Hematopoietic multipotent progenitor cell (in vitro differentiated cells): ENCODE data around the gene ZNF157. TPM values are rescaled to one million over a fixed set of nuclear protein-coding genes. Genes with fewer than 3 reads are reported as not detected.
A peak's percentile ranks its signal among the peaks of the same experiment; 100 is the strongest.
"Not testable (repeated sequence)": the region's sequence is repeated elsewhere in the genome, so short reads cannot be mapped to it uniquely, and the experiment has no call there.

Experiments
- DNase-seq, 3 donors: peaks; one replicate each; pipeline ENCODE4 v3.0.0-alpha.2; 2011 to 2015; ENCODE audit warnings: low read depth in 2 of 3, low spot score in 2 of 3
- total RNA-seq: library from RNA; depleted of rRNA; stranded (reverse); fragments of >200 nt; gene quantifications from one replicate; pipeline ENCODE4 v1.2.3, GENCODE V29; 2012

The ZNF157 gene
- 0.54 TPM for total RNA-seq

DNA sequence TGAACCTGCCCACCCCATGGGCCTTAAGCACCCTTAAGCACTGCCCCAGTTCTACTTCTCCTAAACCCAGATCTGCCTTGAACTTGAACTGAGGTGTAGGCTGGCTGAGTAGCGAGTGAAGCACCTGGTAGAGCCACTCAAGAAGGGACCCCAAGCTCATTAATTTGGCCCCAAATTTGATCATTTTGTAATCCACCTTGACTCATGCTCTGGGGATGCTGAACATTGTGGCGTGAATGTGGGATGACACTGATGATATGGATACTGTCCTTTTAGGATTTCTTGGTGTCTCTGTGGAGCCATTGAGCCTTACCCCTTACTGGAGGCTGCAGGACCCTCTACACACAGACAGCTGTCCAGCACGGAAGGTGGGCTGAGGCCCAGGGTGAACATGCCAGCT, at the start of gene ZNF157:
Gene ZNF157, plus strand, starts transcription at position 301 of the 400 bp plus-strand sequence. Its CDS starts 91 bp downstream, at position 392.
- no peak for DNase-seq

DNA sequence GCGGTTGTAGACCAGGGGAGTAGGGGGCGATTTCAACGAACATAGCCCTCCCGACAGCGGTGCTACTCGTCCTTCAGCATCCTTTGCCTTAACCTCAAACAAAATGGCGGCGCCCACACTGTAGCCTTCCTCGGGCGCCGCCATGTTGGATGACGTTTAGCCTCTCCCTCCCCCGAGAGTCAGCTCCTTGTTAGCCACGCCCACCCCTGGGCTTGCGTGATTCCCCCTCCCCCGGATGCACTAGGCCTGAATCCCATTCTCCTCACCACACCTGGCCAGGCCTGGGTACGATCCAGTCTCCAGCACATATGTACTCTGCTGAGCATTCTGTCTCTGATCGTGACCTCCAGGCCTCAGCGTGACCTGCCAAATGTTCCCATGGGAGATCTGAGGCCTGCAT, 49.0 kb upstream of the ZNF157 start:
- no peak for DNase-seq

DNA sequence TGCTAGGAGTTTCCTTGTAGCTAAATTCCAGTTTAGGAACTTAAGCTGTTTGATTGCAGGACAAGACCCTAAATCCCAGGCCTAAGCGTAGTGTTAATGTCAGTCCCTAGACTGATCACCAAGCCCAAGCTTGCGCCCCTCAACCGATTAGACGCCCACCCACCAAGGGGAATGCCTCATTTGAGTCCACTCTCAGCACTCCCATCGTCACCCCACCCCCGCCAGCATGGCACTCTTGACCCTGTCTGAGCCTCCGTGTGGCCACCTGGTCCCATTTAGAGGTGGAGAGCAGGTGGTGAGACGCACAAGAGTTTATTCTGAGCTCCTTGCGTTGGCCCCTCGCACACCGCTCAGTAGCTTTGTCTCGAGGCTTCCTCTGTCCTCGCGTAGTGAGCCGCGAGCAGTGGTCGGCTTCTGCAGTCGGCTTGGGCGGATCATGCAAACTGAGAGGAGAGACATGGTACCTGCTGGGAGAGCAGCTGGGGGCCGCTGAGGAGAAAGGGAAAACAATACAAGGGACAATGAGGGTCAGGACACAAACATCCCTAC, 48.5 kb upstream of the ZNF157 start:
- no peak for DNase-seq

DNA sequence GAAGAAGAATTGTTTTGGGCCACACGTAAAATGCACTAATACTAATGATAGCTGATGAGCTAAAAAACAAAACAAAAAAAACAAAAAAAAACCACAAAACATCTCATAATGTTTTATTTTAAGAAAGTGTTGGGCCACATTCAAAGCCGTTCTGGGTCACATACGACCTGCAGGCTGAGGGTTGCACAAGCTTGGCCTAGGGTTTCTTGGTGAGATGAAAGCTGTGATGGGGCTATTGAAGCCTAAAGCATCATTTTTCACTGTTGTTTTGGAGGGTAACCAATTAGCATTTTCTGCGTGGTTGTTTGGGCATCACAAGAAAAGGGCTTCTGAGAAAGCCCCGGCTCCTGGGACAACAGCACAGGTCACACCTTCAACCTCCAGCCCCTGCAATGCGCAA, 42.5 kb upstream of the ZNF157 start:
- no peak for DNase-seq

DNA sequence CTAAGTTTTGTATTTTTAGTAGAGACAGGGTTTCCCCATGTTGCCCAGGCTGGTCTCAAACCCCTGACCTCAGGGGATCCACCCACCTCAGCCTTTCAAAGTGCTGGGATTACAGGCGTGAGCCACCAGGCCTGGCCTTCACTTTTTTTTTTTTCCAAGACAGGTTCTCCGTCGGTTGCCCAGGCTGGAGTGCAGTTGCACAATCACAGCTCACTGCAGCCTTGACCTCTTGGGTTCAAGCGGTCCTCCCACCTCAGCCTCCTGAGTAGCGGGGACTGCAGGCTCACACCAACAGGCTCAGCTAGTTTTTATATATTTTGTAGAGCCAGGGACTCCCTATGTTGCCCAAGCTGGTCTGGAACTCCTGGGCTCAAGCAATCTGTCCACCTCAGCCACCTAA, 37.6 kb upstream of the ZNF157 start:
- DNase-seq, result not testable (repeated sequence)

DNA sequence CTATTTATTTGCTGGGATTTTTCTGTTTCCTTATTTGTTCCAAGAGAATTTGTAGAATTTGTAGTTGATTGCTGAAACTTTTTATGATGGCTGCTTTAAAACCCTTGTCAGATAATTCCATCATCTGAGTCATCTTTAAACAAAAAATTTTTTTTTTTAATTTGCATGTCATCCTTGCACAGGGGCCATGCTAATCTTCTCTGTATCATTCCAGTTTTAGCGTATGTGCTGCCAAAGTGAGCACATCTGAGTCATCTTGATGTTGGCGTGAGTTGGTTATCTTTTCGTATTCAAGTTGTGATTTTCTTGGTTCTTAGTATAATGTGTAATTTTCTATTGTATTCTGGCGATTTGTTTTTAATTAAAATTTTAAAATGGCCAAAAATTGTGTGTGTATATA, 18.7 kb upstream of the ZNF157 start:
- DNase-seq, result no peak

DNA sequence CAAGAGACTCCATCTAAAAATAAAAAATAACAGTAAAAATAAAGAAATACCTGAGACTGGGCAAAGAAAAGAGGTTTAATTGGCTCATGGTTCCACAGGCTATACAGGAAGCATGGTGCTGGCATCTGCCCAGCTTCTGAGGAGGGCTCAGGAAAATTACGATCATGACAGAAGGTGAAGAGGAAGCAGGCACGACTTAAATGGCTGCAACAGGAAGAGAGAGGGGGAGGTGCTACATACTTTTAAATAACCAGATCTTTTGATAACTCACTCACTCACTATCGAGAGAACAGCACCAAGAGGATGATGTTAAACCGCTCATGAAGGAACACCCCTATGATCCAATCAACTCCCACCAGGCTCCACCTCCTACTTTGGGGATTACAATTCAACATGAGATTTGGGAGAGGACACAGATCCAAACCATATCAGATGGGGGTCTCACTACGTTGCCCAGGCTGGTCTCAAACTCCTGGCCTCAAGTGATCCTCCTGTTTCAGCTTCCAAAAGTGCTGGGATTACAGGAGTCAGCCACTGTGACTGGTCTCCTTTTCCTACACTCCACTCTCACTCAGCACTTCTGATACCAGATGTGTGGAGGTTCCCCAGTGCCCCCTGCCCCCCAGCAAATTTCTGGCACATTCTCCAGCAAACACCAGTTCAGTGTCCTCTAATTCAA, 11.9 kb upstream of the ZNF157 start:
- DNase-seq, result peak in 2 of 3 donors; percentile 41 to 87

DNA sequence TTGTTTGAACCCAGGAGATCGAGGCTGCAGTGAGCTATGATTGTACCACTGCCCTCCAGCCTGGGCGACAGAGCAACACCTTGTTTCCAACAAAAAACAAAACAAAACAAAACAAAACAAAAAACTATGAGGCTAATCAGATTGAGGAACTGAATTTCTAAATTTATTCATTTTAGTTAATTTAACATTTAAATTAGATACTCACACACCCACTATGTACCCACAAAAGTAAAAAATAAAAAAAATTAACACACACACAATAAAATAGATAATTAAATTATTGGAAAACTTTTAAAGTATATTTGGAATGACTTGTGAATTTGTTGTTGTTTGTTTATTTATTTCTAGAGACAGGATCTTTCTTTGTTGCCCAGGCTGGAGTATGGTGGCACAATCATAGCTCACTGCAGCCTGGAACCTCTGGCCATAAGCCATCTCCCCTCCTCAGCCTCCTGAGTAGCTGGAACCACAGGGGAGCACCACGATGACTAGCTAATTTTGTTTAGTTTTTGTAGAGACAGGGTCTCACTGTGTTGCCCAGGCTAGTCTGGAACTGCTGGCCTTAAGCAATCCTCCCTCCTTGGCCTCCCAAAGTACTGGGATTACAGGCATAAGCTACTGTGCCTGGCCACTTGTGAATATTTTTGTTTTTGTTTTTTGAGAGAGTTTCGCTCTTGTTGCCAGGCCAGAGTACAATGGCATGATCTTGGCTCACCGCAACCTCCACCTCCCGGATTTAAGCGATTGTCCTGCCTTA, 9.8 kb upstream of the ZNF157 start:
- no peak for DNase-seq

DNA sequence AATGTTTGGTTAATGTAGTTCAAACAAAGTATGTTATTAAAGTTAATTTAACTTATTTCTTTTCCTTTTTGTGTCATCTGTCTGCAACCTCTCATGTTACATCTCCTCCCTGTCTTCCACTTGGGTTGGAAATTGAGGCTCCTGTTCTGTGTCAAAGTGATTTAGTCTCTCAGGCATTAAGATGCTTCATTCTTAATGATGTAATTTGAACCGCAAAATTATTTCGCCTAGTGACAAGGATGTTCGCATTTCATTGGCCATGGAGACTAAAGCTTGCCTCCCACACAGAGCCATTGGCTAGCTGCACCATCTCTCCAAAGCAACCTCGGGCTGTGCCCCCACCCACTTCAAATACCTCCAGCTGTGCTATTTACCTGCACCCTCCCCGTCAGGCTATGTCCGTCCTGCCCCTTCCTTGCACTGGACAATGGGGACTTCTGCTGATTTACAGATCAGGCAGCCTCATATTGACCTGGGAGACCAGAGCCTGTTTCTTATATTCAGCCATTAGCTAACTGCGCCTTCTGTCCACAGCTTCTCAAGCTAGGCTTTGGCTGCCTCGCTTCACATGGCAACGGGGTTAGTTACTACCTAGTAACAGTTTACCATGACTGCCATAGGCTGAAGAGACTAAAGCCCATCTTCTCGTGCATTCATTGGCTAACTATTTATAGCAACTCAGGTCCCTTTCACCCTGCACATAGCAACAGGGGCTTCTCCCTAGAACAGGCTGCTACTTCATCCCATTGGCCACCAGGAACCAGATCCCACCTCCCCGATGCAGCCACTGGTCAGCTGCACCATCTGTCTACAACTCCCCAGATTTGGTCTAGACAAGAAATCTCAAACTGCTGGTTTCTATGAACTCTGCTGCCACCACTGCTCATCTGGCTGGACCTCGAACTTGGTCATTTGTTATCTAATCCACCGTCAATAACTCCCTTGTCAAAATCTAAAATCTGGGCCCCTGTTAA, 8.6 kb upstream of the ZNF157 start:
- DNase-seq, result peak in 2 of 3 donors; percentile 90 to 96

DNA sequence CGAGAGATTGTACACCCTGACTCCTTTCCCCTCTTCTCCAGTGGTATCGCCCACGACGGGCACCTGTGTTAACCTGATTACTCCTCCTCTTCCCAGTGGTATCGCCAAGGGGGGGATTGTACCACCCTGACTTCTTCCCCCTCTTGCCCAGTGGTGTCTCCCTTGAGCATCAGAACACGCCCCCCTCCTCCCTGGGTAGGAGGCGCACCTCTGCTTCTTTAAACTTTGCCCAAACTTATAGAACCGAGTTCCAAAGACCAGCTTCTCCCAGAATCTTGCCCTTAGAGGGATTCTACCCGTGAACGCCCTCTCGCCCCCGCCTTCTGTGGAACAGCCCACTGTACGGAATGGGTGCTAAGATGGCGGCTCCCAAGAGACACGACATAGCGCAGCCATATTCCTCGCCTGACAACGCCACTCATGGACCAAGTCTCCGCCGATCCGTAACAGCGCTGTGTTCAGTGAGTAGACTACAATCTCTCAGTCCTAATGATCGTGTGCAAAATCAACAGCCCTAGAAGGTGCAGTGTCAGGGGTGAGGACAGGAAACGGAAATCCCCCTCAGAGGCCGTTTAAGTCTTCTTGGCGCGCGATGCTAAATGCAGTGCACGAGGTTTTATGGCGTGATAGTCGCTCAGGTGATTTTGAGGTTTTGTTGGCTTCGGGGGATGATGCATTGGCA, 4.2 kb upstream of the ZNF157 start:
- DNase-seq, result peak; percentile 53 to 89 (median 80)

DNA sequence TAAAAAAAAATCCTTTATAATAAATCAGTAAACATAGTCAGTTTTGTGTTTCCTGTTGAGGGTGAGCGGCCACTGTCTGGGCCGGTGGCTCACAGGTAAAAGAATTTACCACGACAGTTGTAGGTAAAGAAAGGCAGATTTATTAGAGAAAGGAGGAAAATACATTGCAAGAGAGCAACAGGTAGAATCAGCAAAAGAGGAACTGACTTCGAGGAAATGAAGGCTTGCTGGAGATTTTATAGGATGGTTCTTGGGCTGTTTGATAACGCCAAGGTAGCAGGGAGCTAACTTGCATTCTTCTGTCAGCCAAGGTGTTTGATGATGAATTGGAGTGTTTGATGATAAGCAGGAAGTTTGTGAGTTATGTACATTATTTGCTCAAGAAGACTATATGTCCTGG, 2.8 kb downstream of the ZNF157 start:
- DNase-seq, result no peak

DNA sequence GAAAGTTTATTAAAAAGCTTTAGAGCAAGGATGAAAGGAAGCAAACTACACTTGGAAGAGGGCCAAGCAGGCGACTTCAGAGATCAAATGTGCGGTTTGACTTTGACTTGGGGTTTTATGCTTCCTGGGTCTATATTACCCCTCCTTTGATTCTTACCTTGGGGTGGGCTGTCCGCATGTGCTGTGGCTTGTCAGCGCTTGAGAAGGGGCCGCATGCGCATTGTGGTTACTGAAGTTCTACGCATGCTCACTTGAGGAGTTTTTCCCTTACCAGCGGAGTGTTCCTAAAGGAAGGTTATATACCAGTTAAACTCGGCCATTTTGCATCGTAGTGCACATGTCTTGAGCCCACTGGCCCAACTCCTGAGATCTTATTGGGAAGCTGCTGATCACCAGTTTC, 9.9 kb downstream of the ZNF157 start:
- DNase-seq, result peak; percentile 45 to 80 (median 58)

DNA sequence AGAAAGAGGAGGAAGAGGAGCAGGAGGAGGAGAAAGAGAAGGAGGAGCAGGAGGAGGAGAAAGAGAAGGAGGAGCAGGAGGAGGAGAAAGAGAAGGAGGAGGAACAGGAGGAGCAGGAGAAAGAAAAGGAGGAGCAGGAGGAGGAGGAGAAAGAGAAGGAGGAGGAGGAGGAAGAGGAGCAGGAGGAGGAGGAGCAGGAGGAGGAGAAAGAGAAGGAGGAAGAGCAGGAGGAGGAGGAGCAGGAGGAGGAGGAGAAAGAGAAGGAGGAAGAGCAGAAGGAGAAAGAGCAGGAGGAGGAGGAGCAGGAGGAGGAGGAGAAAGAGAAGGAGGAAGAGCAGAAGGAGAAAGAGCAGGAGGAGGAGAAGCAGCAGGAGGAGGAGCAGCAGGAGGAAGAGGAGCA, 10.5 kb downstream of the ZNF157 start:
- not testable (repeated sequence) for DNase-seq

DNA sequence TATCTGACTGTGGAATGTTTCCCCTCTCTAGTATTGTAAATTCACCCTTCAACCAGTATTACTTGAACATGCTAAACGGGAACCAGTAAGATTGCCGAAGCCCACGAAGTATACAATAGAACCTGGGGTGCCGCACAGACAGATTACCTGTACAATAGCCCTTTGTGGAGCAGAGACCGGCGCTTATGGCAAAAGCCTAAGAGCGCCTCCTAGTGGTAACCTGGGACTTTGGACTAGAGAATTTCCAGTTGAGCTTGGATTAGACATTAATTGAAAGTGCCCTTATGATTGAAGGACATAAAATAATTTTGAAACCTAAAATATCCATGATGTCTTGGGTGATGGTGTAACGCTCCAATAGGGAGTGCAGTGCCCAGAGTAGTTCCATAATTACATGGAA, 14.1 kb downstream of the ZNF157 start:
- peak; percentile 62 to 77 (median 67) for DNase-seq

DNA sequence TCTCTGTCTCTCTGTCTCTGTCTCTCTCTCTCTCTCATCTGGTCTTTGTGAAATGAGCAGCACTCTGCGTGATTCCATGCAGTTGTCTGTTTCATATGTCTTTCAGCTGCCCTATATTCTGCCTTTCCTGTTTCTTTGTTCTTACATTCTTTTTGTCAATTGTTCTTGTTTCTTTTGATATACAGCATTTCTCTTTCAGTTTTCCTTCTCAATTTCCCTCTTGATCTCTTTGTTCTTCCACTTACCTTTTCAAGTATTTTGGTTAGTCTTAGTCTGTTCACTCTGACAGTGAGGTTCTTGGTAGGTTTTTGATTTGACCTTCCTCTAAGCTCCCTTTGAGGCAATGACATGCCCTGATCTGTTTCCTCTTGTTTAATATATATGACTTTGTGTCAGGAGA, 20.4 kb downstream of the ZNF157 start:
- no peak for DNase-seq

DNA sequence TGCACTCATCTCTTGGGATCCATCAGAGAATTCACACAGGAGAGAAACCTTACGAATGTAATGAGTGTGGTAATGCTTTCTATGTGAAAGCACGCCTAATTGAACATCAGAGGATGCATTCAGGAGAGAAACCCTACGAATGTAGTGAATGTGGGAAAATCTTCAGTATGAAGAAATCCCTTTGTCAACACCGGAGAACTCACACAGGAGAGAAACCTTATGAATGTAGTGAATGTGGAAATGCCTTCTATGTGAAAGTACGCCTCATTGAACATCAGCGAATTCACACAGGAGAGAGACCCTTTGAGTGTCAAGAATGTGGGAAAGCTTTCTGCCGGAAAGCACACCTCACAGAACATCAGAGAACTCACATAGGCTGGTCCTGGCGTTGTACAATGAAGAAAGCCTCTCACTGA, 42.8 kb downstream of the ZNF157 start:
- DNase-seq, result no peak

DNA sequence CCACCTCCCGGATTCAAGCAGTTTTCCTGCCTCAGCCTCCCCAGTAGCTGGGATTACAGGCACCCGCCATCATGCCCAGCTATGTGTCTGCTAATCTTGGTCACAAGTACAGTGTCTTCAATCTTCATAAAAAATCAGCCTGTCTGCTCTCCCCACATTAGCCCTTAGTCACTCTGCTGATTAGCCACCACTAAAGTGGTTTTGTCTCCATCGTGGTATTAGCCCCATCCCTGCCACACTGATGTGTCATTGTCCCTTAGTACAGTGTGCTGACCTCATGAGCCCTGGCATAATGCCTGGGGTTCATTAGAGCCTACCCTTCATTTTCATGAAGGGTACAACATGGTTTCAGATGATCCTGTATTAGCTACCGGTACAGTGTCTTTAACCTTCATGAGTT, 49.9 kb downstream of the ZNF157 start:
- peak in 1 of 3 donors; percentile 5 for DNase-seq

DNA sequence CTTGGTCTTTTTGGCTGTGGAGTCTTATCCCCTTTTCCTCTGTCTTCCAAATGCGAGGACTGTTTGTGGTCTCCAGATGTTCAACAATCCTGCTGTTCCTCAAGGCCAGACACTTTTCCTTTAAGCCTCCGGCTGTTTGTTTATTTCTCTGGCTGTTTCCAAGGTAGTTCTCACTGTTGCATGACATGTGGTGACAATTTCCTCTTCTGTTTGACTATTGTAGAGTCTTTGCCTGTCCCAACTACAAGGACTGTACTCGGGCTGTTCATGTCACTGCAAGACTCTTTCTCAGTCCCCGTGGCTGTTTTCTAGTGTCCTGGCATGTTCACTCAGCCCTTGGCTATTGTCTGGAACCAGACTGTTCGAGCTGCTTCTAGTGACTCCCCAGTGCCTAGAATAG, 50.6 kb downstream of the ZNF157 start:
- DNase-seq, result no peak

DNA sequence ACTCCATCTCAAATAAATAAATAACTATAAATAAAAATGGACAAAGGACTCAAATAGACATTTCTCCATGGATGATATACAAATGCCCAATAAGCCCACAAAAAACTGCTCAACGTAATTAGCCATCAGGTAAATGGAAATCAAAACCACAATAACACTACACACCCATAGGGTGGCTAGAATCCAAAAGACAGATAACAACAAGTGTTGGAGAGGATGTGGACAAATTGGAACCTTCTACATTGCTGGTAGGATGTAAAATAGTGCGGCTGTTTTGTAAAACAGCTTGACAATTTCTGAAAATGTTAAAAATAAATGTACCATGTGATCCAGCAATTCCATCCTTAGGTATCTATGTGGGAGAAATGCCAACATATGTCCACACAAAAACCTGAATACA, 52.1 kb downstream of the ZNF157 start:
- DNase-seq, result no peak

DNA sequence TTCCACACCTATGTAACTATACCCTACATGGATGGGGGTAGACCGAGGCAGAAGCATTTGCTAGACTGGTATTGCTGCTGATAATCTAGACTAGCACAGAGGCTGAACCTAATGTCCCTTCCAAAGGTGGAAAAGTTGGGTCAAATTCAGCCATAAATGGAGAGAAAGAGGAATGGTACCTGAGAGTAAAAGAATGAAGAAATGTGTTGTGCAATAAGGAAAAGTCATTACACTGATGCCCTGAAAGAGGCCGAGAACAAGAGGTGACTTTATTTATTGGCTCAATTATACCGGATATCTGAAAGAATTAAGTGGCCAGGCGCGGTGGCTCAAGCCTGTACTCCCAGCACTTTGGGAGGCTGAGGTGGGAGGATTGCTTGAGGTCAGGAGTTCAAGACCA, 60.5 kb downstream of the ZNF157 start:
- DNase-seq, result no peak
